Measurements from ENCODE around the gene NAV1.

NAV1 gene

GRCh38 chr1:201503397-201504176 is 35.3 kb upstream of the NAV1 start:
- DNase-seq (ENCODE audit: low spot score): peak; percentile 29

- no peak for DNase-seq (ENCODE audit: low spot score)
Observed at GRCh38 chr1:201504179-201504631, 34.7 kb upstream of the NAV1 start.

GRCh38 chr1:201504799-201505502 is 34.0 kb upstream of the NAV1 start:
- no peak for DNase-seq (ENCODE audit: low spot score)

GRCh38 chr1:201505503-201505890 is 33.4 kb upstream of the NAV1 start:
- no peak for DNase-seq (ENCODE audit: low spot score)

- no peak for DNase-seq (ENCODE audit: low spot score)
Observed at GRCh38 chr1:201506092-201506491, 32.8 kb upstream of the NAV1 start.

- DNase-seq (ENCODE audit: low spot score): peak; percentile 73
Observed at GRCh38 chr1:201506557-201507359, 32.2 kb upstream of the NAV1 start, which contains the start of gene CSRP1. Gene CSRP1 (minus strand): TSS chr1:201507123. CDS start chr1:201496303, 10,820 bp downstream.

GRCh38 chr1:201507360-201507675 is 31.6 kb upstream of the NAV1 start:
- DNase-seq (ENCODE audit: low spot score): no peak

- no peak for DNase-seq (ENCODE audit: low spot score)
Observed at GRCh38 chr1:201508809-201509208, 30.1 kb upstream of the NAV1 start.

GRCh38 chr1:201509601-201510374 is 29.1 kb upstream of the NAV1 start:
- no peak for DNase-seq (ENCODE audit: low spot score)

- no peak for DNase-seq (ENCODE audit: low spot score)
Observed at GRCh38 chr1:201510734-201511133, 28.2 kb upstream of the NAV1 start.

- DNase-seq (ENCODE audit: low spot score): no peak
Observed at GRCh38 chr1:201511396-201511940, 27.5 kb upstream of the NAV1 start.

- DNase-seq (ENCODE audit: low spot score): no peak
Observed at GRCh38 chr1:201511941-201512539, 26.9 kb upstream of the NAV1 start.

- DNase-seq (ENCODE audit: low spot score): no peak
Observed at GRCh38 chr1:201513498-201514243, 25.3 kb upstream of the NAV1 start.

- DNase-seq (ENCODE audit: low spot score): no peak
Observed at GRCh38 chr1:201514466-201514865, 24.5 kb upstream of the NAV1 start.

- no peak for DNase-seq (ENCODE audit: low spot score)
Observed at GRCh38 chr1:201515062-201515750, 23.7 kb upstream of the NAV1 start.

- no peak for DNase-seq (ENCODE audit: low spot score)
Observed at GRCh38 chr1:201515895-201516294, 23.0 kb upstream of the NAV1 start.

- no peak for DNase-seq (ENCODE audit: low spot score)
Observed at GRCh38 chr1:201516511-201517127, 22.3 kb upstream of the NAV1 start.

GRCh38 chr1:201517631-201518030 is 21.3 kb upstream of the NAV1 start:
- DNase-seq (ENCODE audit: low spot score): no peak

- DNase-seq (ENCODE audit: low spot score): no peak
Observed at GRCh38 chr1:201518071-201518470, 20.9 kb upstream of the NAV1 start.
